Common myeloid progenitor, CD34-positive (primary cell): ENCODE measurements around the gene TMEM161B.

Source experiments
- CTCF ChIA-PET: fragments of 350-600 bp; sonication (Branson Sonifier 250); formaldehyde crosslinking; loops from one replicate; lab custom pipeline; 2021; ENCODE audit warnings: antibody characterized with exemption; lab: Charles Lee
- POLR2A ChIA-PET: fragments of 350-600 bp; sonication (Branson Sonifier 250); formaldehyde crosslinking; loops from one replicate; lab custom pipeline; 2021; ENCODE audit warnings: antibody characterized with exemption; lab: Charles Lee
- DNase-seq, 3 donors: peaks; one replicate each; pipeline versions ENCODE4 v3.0.0 to v3.0.0-alpha.2; 2013
- H3K27ac ChIP-seq, 2 experiments: 1 replicate in 1 of 2; 2 replicates in 1 of 2; pipeline ENCODE4 v1.7.0; 2013; ENCODE audit warnings: inconsistent platforms in 2 of 2, low read length in 2 of 2, mild to moderate bottlenecking in 2 of 2, low read depth in 1 of 2, moderate library complexity in 1 of 2; ENCODE audit not compliant: severe bottlenecking in 2 of 2, insufficient read depth in 1 of 2, poor library complexity in 1 of 2
- H3K27me3 ChIP-seq, 5 experiments: replicated peaks in 2 of 5; 1 replicate in 3 of 5; 2 replicates in 2 of 5; pipeline versions ENCODE4 v1.6.1 to v1.7.0; 2013; ENCODE audit warnings: low read length in 4 of 5, mild to moderate bottlenecking in 2 of 5, moderate library complexity in 2 of 5, inconsistent platforms in 1 of 5; ENCODE audit not compliant: insufficient read depth in 5 of 5, control insufficient read depth in 4 of 5
- H3K36me3 ChIP-seq, 4 experiments: 1 replicate in 2 of 4; 2 replicates in 2 of 4; pipeline versions ENCODE4 v1.6.1 to v1.7.0; 2013; ENCODE audit warnings: low read length in 3 of 4, control low read depth in 1 of 4, mild to moderate bottlenecking in 1 of 4; ENCODE audit not compliant: control insufficient read depth in 4 of 4, insufficient read depth in 4 of 4
- H3K4me1 ChIP-seq, 4 experiments: 1 replicate in 3 of 4; 2 replicates in 1 of 4; pipeline versions ENCODE4 v1.6.1 to v1.7.1; 2013; ENCODE audit warnings: low read length in 3 of 4, mild to moderate bottlenecking in 3 of 4, control low read depth in 1 of 4, inconsistent platforms in 1 of 4, moderate library complexity in 1 of 4; ENCODE audit not compliant: control insufficient read depth in 4 of 4, insufficient read depth in 4 of 4; ENCODE audit errors: control extremely low read depth in 1 of 4
- H3K4me3 ChIP-seq, 7 experiments: 1 replicate in 4 of 7; 2 replicates in 3 of 7; pipeline versions ENCODE4 v1.5.1 to v1.7.0; 2013; ENCODE audit warnings: mild to moderate bottlenecking in 7 of 7, low read length in 6 of 7, moderate library complexity in 6 of 7, inconsistent platforms in 2 of 7, low read depth in 2 of 7, control low read depth in 1 of 7; ENCODE audit not compliant: insufficient read depth in 4 of 7, control insufficient read depth in 1 of 7; ENCODE audit errors: extremely low read depth in 1 of 7
- H3K9me3 ChIP-seq, 5 experiments: 1 replicate in 4 of 5; 2 replicates in 1 of 5; pipeline versions ENCODE4 v1.6.1 to v1.7.1; 2013; ENCODE audit warnings: low read length in 4 of 5, mild to moderate bottlenecking in 2 of 5, inconsistent platforms in 1 of 5, low read depth in 1 of 5, moderate library complexity in 1 of 5; ENCODE audit not compliant: control insufficient read depth in 4 of 5, insufficient read depth in 2 of 5; ENCODE audit errors: control extremely low read depth in 1 of 5
- WGBS: methylation state at CpG from one replicate; pipeline ENCODE4 v1.1.5; 2013; ENCODE audit not compliant: insufficient coverage; 5-methylcytosine and 5-hydroxymethylcytosine counted together

The TMEM161B gene

DNA sequence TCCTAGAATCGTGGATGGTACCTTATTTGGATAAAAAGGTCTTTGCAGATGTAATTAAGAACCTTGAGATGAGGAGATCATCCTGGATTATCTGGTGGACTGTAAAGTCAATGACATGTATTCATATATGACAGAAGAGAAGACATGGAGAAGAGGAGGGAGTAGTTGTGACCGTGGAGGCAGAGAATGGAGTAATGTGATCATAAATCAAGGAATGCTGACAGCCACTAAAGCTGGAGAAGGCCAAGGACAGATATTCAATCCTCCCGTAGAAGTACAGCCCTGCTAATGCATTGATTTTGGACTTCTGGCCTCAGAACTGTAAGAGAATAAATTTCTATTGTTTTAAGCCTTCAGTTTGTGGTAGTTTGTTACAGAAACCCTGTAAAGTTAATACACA is 18.7 kb upstream of the TMEM161B start:
- 93% methylated on average over 3 of the region's 3 CpGs for WGBS
- Histone ChIP-seq H3K36me3 (peaks cover 0 to 3% (median 1%) of the 10 kb centered on the region in 4 experiments), H3K27me3 (no peaks in the 10 kb centered on the region), H3K27ac (no peak overlapping the region), H3K9me3 (no peaks in the 10 kb centered on the region), H3K4me3 (no peak overlapping the region), H3K4me1 (no peaks in the 10 kb centered on the region)
- no peak for DNase-seq
- ChIA-PET POLR2A (no interaction called here), CTCF (no interaction called here)

- DNase-seq = no peak
- CTCF ChIA-PET = no interaction called here
Measured at GRCh38 chr5:88283690-88284089, 15.0 kb upstream of the TMEM161B start.

GRCh38 chr5:88281322-88281721 is 12.7 kb upstream of the TMEM161B start:
- H3K27me3 ChIP-seq = no peaks in the 10 kb centered on the region
- no peak for DNase-seq
- peaks cover 0 to 3% (median 1%) of the 10 kb centered on the region in 4 experiments for H3K36me3 ChIP-seq
- no peak overlapping the region for H3K4me3 ChIP-seq
- POLR2A ChIA-PET = no interaction called here
- no peak overlapping the region for H3K27ac ChIP-seq
- H3K9me3 ChIP-seq = peaks cover 0 to 4% (median 0%) of the 10 kb centered on the region in 5 experiments
- CTCF ChIA-PET = no interaction called here
- WGBS = 96% methylated on average over 3 of the region's 3 CpGs
- no peaks in the 10 kb centered on the region for H3K4me1 ChIP-seq

More at GRCh38 chr5:88283690-88284089, 15.0 kb upstream of the TMEM161B start:
- Histone ChIP-seq H3K27ac (no peak overlapping the region), H3K4me1 (no peaks in the 10 kb centered on the region), H3K9me3 (no peaks in the 10 kb centered on the region), H3K4me3 (no peak overlapping the region), H3K27me3 (no peaks in the 10 kb centered on the region), H3K36me3 (peaks cover 0 to 3% (median 1%) of the 10 kb centered on the region in 4 experiments)
- POLR2A ChIA-PET = no interaction called here

DNA sequence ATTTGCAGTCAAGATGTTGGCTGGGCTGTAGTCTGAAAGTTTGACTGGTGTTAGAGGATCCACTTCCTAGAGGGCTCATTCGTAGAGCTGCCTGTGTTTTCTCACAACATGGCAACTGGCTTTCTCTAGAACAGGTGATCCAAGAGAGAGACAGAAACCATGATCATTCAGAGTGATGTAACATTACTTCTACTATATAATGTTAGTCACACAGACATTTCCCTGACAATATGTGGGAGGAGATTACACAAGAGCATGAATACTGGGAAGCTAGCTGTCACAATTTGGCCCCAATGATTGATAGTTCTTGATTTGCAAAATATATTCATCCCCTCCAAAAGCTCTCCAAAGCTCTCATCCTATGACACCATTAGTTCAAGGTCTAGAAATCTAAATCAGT is 10.9 kb upstream of the TMEM161B start:
- POLR2A ChIA-PET = no interaction called here
- no CpG with 5 or more reads among the region's 1 CpG for WGBS
- Histone ChIP-seq H3K36me3 (peaks cover 7 to 10% (median 8%) of the 10 kb centered on the region in 4 experiments), H3K27ac (no peak overlapping the region), H3K27me3 (no peaks in the 10 kb centered on the region), H3K4me3 (no peak overlapping the region), H3K9me3 (peaks cover 0 to 4% (median 0%) of the 10 kb centered on the region in 5 experiments), H3K4me1 (no peaks in the 10 kb centered on the region)
- CTCF ChIA-PET = interaction anchor here (0.6 to 0.8 kb wide), 2 partner anchors 89 to 724 kb away, joined by 3 read pairs; no protein-coding TSS in a partner anchor
- DNase-seq = no peak

- WGBS = no CpG with 5 or more reads among the region's 1 CpG
- H3K36me3 ChIP-seq = peaks cover 10 to 15% (median 12%) of the 10 kb centered on the region in 4 experiments
- H3K4me1 ChIP-seq = no peaks in the 10 kb centered on the region
- H3K27me3 ChIP-seq = no peaks in the 10 kb centered on the region
- no peak overlapping the region for H3K4me3 ChIP-seq
- POLR2A ChIA-PET = no interaction called here
- DNase-seq = no peak
- peaks cover 0 to 4% (median 0%) of the 10 kb centered on the region in 5 experiments for H3K9me3 ChIP-seq
- H3K27ac ChIP-seq = no peak overlapping the region
- CTCF ChIA-PET = no interaction called here
Measured at GRCh38 chr5:88276378-88276777, 7.7 kb upstream of the TMEM161B start.

- Histone ChIP-seq H3K9me3 (peaks cover 0 to 4% (median 0%) of the 10 kb centered on the region in 5 experiments), H3K36me3 (peaks cover 14 to 18% (median 15%) of the 10 kb centered on the region in 4 experiments), H3K27ac (no peak overlapping the region), H3K4me1 (peaks cover 0 to 2% (median 0%) of the 10 kb centered on the region in 4 experiments), H3K4me3 (no peak overlapping the region), H3K27me3 (no peaks in the 10 kb centered on the region)
- CTCF ChIA-PET = no interaction called here
- DNase-seq = no peak
- POLR2A ChIA-PET = no interaction called here
Measured at GRCh38 chr5:88275581-88275980, 6.9 kb upstream of the TMEM161B start.

DNA sequence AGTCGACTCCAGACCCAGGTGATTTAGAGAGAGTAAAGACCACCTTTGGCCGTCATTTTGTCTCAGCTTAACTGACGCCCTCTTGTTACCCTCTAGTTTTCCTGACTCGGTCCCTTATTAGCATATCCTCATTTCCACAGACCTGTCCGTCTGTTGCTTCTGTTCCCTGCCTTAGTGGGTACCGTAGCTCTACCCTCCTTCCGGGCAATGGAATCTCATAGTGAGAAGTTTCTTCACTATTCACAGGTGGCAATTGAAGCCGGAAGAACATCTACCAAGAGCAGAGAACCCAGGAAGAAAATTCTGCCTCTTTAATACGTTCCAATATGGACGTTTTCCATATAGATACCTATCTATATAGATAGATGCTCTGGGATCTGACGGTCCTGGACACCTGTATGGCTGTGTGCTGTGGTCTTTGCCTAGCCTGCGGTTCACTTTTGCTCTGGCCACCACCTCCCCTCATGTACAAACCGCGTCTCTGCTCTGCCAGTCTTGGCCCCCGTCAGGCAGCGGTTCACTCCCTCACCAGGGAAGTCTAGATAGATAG is 652 bp upstream of the TMEM161B start:
- POLR2A ChIA-PET = no interaction called here
- H3K4me3 ChIP-seq = peak overlapping the region; percentile 32 to 100 (median 96)
- no peaks in the 10 kb centered on the region for H3K27me3 ChIP-seq
- H3K9me3 ChIP-seq = peaks cover 0 to 13% (median 0%) of the 10 kb centered on the region in 5 experiments
- peaks cover 3 to 18% (median 13%) of the 10 kb centered on the region in 4 experiments for H3K4me1 ChIP-seq
- 4% methylated on average over 8 of the region's 16 CpGs for WGBS
- peak overlapping the region; percentile 20 to 82 for H3K27ac ChIP-seq
- CTCF ChIA-PET = no interaction called here
- peak in 1 of 3 donors; percentile 10 for DNase-seq
- peaks cover 9 to 17% (median 11%) of the 10 kb centered on the region in 4 experiments for H3K36me3 ChIP-seq
